Choroid plexus epithelial cell (primary cell): Measurements from ENCODE around the gene AKR7A2.
A peak's percentile ranks its signal among the peaks of the same experiment; 100 is the strongest.

Experiments
- DNase-seq: peaks from one replicate; pipeline ENCODE4 v3.0.0-alpha.2; 2010; ENCODE audit warnings: low read depth
- H3K4me3 ChIP-seq: 2 replicates; pipeline ENCODE4 v1.5.1; 2011; ENCODE audit warnings: low read depth, mild to moderate bottlenecking, control low read depth, low read length, moderate library complexity
- CTCF ChIP-seq: conservative IDR thresholded peaks from 2 replicates; pipeline ENCODE4 v1.5.1; 2011; ENCODE audit warnings: low read depth, mild to moderate bottlenecking, control low read depth, inconsistent platforms, low read length, moderate library complexity

Gene AKR7A2

GRCh38 chr1:19349999-19350398 lies 38.1 kb upstream of the AKR7A2 start:
- no peak for DNase-seq
- H3K4me3 ChIP-seq, result no peak overlapping the region
- no peak for TF ChIP-seq CTCF

GRCh38 chr1:19348441-19349198 lies 36.7 kb upstream of the AKR7A2 start:
- no peak overlapping the region for H3K4me3 ChIP-seq
- no peak for TF ChIP-seq CTCF
- no peak for DNase-seq

- H3K4me3 ChIP-seq, result no peak overlapping the region
- TF ChIP-seq CTCF, result no peak
- no peak for DNase-seq
Observed at GRCh38 chr1:19347533-19348172, 35.7 kb upstream of the AKR7A2 start.

- no peak for TF ChIP-seq CTCF
Observed at GRCh38 chr1:19346026-19346425, 34.1 kb upstream of the AKR7A2 start.

GRCh38 chr1:19345391-19345790 lies 33.4 kb upstream of the AKR7A2 start:
- no peak for TF ChIP-seq CTCF
- H3K4me3 ChIP-seq, result no peak overlapping the region
- DNase-seq, result no peak

More at GRCh38 chr1:19346026-19346425, 34.1 kb upstream of the AKR7A2 start:
- no peak overlapping the region for H3K4me3 ChIP-seq
- DNase-seq, result no peak

GRCh38 chr1:19344831-19345230 lies 32.9 kb upstream of the AKR7A2 start:
- no peak overlapping the region for H3K4me3 ChIP-seq
- DNase-seq, result no peak
- TF ChIP-seq CTCF, result no peak

- TF ChIP-seq CTCF, result peak; percentile 85
- H3K4me3 ChIP-seq, result no peak overlapping the region
- DNase-seq, result peak; percentile 43
Observed at GRCh38 chr1:19344372-19344810, 32.4 kb upstream of the AKR7A2 start.
